ENCODE results near the gene HNRNPUL1. TPM values are rescaled to one million over a fixed set of nuclear protein-coding genes. Genes with fewer than 3 reads are reported as not detected.

Gene HNRNPUL1
- total RNA-seq, 4 donors from 2014 or later: 98.1 to 127 (median 113) TPM

GRCh38 chr19:41350735-41351338 lies 86.7 kb downstream of the HNRNPUL1 start:
- Histone ChIP-seq H3K27ac (peak overlapping the region; percentile 82 to 95 (median 92)), H3K4me1 (peaks cover 14 to 78% (median 17%) of the 10 kb centered on the region in 3 donors), H3K27me3 (no peaks in the 10 kb centered on the region), H3K4me3 (peak overlapping the region; percentile 75 to 90 (median 79)), H3K36me3 (peaks cover 0 to 26% (median 10%) of the 10 kb centered on the region in 3 donors), H3K9me3 (no peaks in the 10 kb centered on the region)
- WGBS, 2 donors: 1 to 3% methylated on average over 20 of the region's 22 CpGs
- TF ChIP-seq POLR2A (IDR thresholded peaks at IDR 0.05) (no peak), CTCF (IDR thresholded peaks at IDR 0.05) (no peak)
- intact Hi-C loops (cut with DNase I): no loop called here
- no peak for DNase-seq

- peak; percentile 39 for DNase-seq
- TF ChIP-seq CTCF (IDR thresholded peaks at IDR 0.05) (no peak), POLR2A (IDR thresholded peaks at IDR 0.05) (peak in 2 of 4 donors; percentile 24 to 55)
- no peaks in the 10 kb centered on the region for H3K27me3 ChIP-seq
- peak overlapping the region; percentile 82 to 95 (median 92) for H3K27ac ChIP-seq
- no peaks in the 10 kb centered on the region for H3K9me3 ChIP-seq
- 0 to 2% methylated on average over 31 to 49 of the region's 58 CpGs for WGBS, 2 donors
- peaks cover 0 to 18% (median 10%) of the 10 kb centered on the region in 3 donors for H3K36me3 ChIP-seq
- H3K4me1 ChIP-seq: peaks cover 14 to 84% (median 17%) of the 10 kb centered on the region in 3 donors
- H3K4me3 ChIP-seq: peak overlapping the region; percentile 75 to 90 (median 79)
- intact Hi-C loops (cut with DNase I): no loop called here
Measured at GRCh38 chr19:41351339-41352245, 87.4 kb downstream of the HNRNPUL1 start.

- no peaks in the 10 kb centered on the region for H3K9me3 ChIP-seq
- 0 to 1% methylated on average over 9 to 12 of the region's 12 CpGs for WGBS, 2 donors
- H3K4me3 ChIP-seq: peak overlapping the region; percentile 75 to 90 (median 79)
- intact Hi-C loops (cut with DNase I): no loop called here
- peaks cover 0 to 12% (median 10%) of the 10 kb centered on the region in 3 donors for H3K36me3 ChIP-seq
- TF ChIP-seq POLR2A (IDR thresholded peaks at IDR 0.05) (no peak), CTCF (IDR thresholded peaks at IDR 0.05) (no peak)
- peaks cover 14 to 84% (median 17%) of the 10 kb centered on the region in 3 donors for H3K4me1 ChIP-seq
- H3K27me3 ChIP-seq: no peaks in the 10 kb centered on the region
- no peak for DNase-seq
- peak overlapping the region; percentile 82 to 95 (median 92) for H3K27ac ChIP-seq
Measured at GRCh38 chr19:41352279-41352608, 88.1 kb downstream of the HNRNPUL1 start.

- H3K36me3 ChIP-seq: peaks cover 0 to 6% (median 4%) of the 10 kb centered on the region in 3 donors
- 0% methylated on average over 18 to 40 of the region's 71 CpGs for whole genome bisulfite sequencing, 2 donors
- intact Hi-C loops (cut with DNase I): no loop called here
- TF ChIP-seq POLR2A (IDR thresholded peaks at IDR 0.05) (no peak), CTCF (IDR thresholded peaks at IDR 0.05) (peak in 5 of 6 experiments; percentile 6 to 46 (median 40))
- peak overlapping the region; percentile 75 to 90 (median 79) for H3K4me3 ChIP-seq
- H3K4me1 ChIP-seq: peaks cover 14 to 86% (median 17%) of the 10 kb centered on the region in 3 donors
- no peak for DNase-seq
- peak overlapping the region; percentile 82 to 95 (median 92) for H3K27ac ChIP-seq
- H3K9me3 ChIP-seq: no peaks in the 10 kb centered on the region
- no peaks in the 10 kb centered on the region for H3K27me3 ChIP-seq
Measured at GRCh38 chr19:41352609-41353465, 88.7 kb downstream of the HNRNPUL1 start.
